OCI-LY1 (cell line): ENCODE data around the gene CISD1.
A peak's percentile ranks its signal among the peaks of the same experiment; 100 is the strongest.

ENCODE experiments used
- H2AFZ ChIP-seq: fragments of 200-600 bp; sonication (generic), shearing (Covaris generic); 2 replicates; pipeline ENCODE4 v1.6.0; 2014; ENCODE audit warnings: antibody characterized with exemption, mild to moderate bottlenecking, low read length
- H3F3A ChIP-seq: fragments of 200-600 bp; sonication (generic), shearing (Covaris generic); 2 replicates; pipeline ENCODE4 v1.6.0; 2014; ENCODE audit warnings: mild to moderate bottlenecking, antibody characterized with exemption, low read length, moderate library complexity; ENCODE audit not compliant: insufficient read depth
- H3K27ac ChIP-seq: fragments of 200-600 bp; sonication (generic); 2 replicates; pipeline ENCODE4 v1.5.1; 2014; ENCODE audit warnings: low read length, mixed run types, mild to moderate bottlenecking, low read depth; ENCODE audit not compliant: poor library complexity, severe bottlenecking
- H3K27me3 ChIP-seq: fragments of 200-600 bp; sonication (generic); 2 replicates; pipeline ENCODE4 v1.6.0; 2014; ENCODE audit warnings: antibody characterized with exemption, mild to moderate bottlenecking, low read length, moderate library complexity; ENCODE audit not compliant: insufficient read depth
- H3K36me3 ChIP-seq: fragments of 200-600 bp; sonication (generic); 2 replicates; pipeline ENCODE4 v1.6.1; 2014; ENCODE audit warnings: mild to moderate bottlenecking, antibody characterized with exemption, low read length, moderate library complexity, mixed read lengths; ENCODE audit not compliant: insufficient read depth
- H3K4me1 ChIP-seq: fragments of 200-600 bp; sonication (generic); 2 replicates; pipeline ENCODE4 v1.5.1; 2014; ENCODE audit warnings: mild to moderate bottlenecking, low read length, moderate library complexity; ENCODE audit not compliant: insufficient read depth, severe bottlenecking
- H3K4me2 ChIP-seq: fragments of 200-600 bp; sonication (generic), shearing (Covaris generic); 2 replicates; pipeline ENCODE4 v1.6.1; 2014; ENCODE audit warnings: low read length
- H3K4me3 ChIP-seq: fragments of 200-600 bp; sonication (generic); 2 replicates; pipeline ENCODE4 v1.5.1; 2014; ENCODE audit warnings: low read length, low read depth, mild to moderate bottlenecking, mixed read lengths; ENCODE audit not compliant: poor library complexity, severe bottlenecking
- H3K79me2 ChIP-seq: fragments of 200-600 bp; shearing (Covaris generic); 2 replicates; pipeline ENCODE4 v1.6.1; 2016; ENCODE audit warnings: mixed run types, low read length, mixed read lengths; ENCODE audit not compliant: insufficient read depth
- H3K9ac ChIP-seq: fragments of 200-600 bp; sonication (generic), shearing (Covaris generic); 2 replicates; pipeline ENCODE4 v1.6.1; 2014; ENCODE audit warnings: mild to moderate bottlenecking, low read length, mixed read lengths
- H3K9me2 ChIP-seq: fragments of 200-600 bp; sonication (generic), shearing (Covaris generic); 2 replicates; pipeline ENCODE4 v1.6.1; 2014; ENCODE audit warnings: low read depth, mild to moderate bottlenecking, low read length, mixed read lengths
- H3K9me3 ChIP-seq: fragments of 200-600 bp; shearing (Covaris generic); 2 replicates; pipeline ENCODE4 v1.6.1; 2014; ENCODE audit warnings: low read length, mixed read lengths
- H4K20me1 ChIP-seq: fragments of 200-600 bp; sonication (generic), shearing (Covaris generic); 2 replicates; pipeline ENCODE4 v1.6.0; 2016; ENCODE audit warnings: mild to moderate bottlenecking, low read length; ENCODE audit not compliant: insufficient read depth
- CTCF ChIP-seq: fragments of 200-600 bp; sonication (generic), shearing (Covaris generic); IDR thresholded peaks from 2 replicates; pipeline ENCODE4 v1.5.1; 2017; ENCODE audit warnings: mild to moderate bottlenecking, antibody characterized with exemption, low read length, moderate library complexity, mixed read lengths
- EZH2 ChIP-seq: fragments of 200-600 bp; sonication (generic), shearing (Covaris generic); IDR thresholded peaks from 2 replicates; pipeline ENCODE4 v1.8.0; 2017; ENCODE audit warnings: borderline replicate concordance, mixed run types, mild to moderate bottlenecking, antibody characterized with exemption, low read length, moderate library complexity, mixed read lengths

Gene CISD1

GRCh38 chr10:58278274-58278961 lies 9.5 kb downstream of the CISD1 start:
- Histone ChIP-seq H4K20me1 (no peaks in the 10 kb centered on the region), H3K9ac (no peak overlapping the region), H3K9me3 (no peaks in the 10 kb centered on the region), H3K27ac (peak overlapping the region; percentile 20), H3K79me2 (peaks cover 33% of the 10 kb centered on the region), H3K4me1 (peaks cover 45% of the 10 kb centered on the region), H3K36me3 (peaks cover 48% of the 10 kb centered on the region), H3K4me2 (no peak overlapping the region), H3K9me2 (no peaks in the 10 kb centered on the region), H3K4me3 (no peak overlapping the region), H3F3A (peaks cover 4% of the 10 kb centered on the region; the same call in 1 of the 2 replicates), H2AFZ (no peak overlapping the region), H3K27me3 (no peaks in the 10 kb centered on the region)
- TF ChIP-seq EZH2 (no peak), CTCF (no peak)

GRCh38 chr10:58278962-58279307 lies 10.0 kb downstream of the CISD1 start:
- H3K4me2 ChIP-seq, result no peak overlapping the region
- no peaks in the 10 kb centered on the region for H3K9me2 ChIP-seq
- no peak overlapping the region for H2AFZ ChIP-seq
- no peak overlapping the region for H3K4me3 ChIP-seq
- peaks cover 4% of the 10 kb centered on the region; the same call in 1 of the 2 replicates for H3F3A ChIP-seq
- H3K27me3 ChIP-seq, result no peaks in the 10 kb centered on the region
- H3K36me3 ChIP-seq, result peaks cover 48% of the 10 kb centered on the region
- no peaks in the 10 kb centered on the region for H3K9me3 ChIP-seq
- peaks cover 30% of the 10 kb centered on the region for H3K79me2 ChIP-seq
- no peak for TF ChIP-seq CTCF
- TF ChIP-seq EZH2, result no peak
- H3K4me1 ChIP-seq, result peaks cover 45% of the 10 kb centered on the region
- no peaks in the 10 kb centered on the region for H4K20me1 ChIP-seq
- no peak overlapping the region for H3K9ac ChIP-seq
- H3K27ac ChIP-seq, result no peak overlapping the region

GRCh38 chr10:58280477-58280876 lies 11.5 kb downstream of the CISD1 start:
- Histone ChIP-seq H3K36me3 (peaks cover 48% of the 10 kb centered on the region), H3K9ac (no peak overlapping the region), H3K27me3 (no peaks in the 10 kb centered on the region), H2AFZ (no peak overlapping the region), H3K79me2 (peaks cover 15% of the 10 kb centered on the region), H3K4me1 (peaks cover 45% of the 10 kb centered on the region), H3K4me2 (peak overlapping the region; percentile 17; the same call in 1 of the 2 replicates), H3K9me2 (no peaks in the 10 kb centered on the region), H3K4me3 (no peak overlapping the region), H3K9me3 (no peaks in the 10 kb centered on the region), H3F3A (peaks cover 4% of the 10 kb centered on the region; the same call in 1 of the 2 replicates), H4K20me1 (no peaks in the 10 kb centered on the region), H3K27ac (peak overlapping the region; percentile 38)
- TF ChIP-seq EZH2 (no peak), CTCF (no peak)
